Measurements from ENCODE around the gene VPS52.
A peak's percentile ranks its signal among the peaks of the same experiment; 100 is the strongest.

DNA sequence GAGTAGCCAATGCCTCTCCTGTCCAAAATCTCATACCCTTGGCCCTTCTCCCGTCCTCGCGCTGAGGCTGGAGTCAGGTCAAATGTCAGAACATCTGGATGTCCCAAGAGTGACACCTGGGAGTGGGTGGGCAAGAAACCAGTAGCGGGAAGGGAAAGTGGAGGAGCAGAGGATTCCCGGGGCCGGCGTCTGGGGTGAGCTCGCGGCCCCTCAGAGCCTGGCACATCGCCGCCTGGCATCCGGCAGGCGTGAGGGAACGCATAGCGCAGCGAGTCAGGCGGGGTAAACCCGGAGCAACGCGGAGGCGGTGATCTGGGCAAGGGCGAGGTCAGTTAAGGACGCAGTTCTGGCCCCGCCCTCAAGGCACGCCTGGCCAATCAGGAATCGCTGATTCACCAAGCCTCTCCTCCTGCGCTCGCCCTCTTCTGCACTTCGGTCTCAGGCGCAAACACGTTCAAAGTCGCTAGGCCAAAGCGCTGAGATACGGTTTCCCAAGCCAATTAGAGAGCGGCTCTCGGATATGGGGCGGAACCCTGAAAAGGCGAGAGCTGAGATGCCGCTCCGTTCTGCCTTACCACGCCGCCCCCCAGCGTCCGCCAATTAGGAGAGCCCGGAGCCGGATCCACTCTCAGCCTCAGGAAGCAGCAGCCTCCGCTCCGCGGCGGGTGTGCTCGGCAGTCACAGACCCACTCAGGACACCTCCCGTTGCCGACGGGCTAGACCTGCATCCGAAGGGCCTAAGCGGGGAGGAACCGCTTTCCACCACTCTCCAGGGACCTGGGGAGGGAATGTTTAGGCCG is 22.5 kb downstream of the VPS52 start:
- TF ChIP-seq, protein P1, sequence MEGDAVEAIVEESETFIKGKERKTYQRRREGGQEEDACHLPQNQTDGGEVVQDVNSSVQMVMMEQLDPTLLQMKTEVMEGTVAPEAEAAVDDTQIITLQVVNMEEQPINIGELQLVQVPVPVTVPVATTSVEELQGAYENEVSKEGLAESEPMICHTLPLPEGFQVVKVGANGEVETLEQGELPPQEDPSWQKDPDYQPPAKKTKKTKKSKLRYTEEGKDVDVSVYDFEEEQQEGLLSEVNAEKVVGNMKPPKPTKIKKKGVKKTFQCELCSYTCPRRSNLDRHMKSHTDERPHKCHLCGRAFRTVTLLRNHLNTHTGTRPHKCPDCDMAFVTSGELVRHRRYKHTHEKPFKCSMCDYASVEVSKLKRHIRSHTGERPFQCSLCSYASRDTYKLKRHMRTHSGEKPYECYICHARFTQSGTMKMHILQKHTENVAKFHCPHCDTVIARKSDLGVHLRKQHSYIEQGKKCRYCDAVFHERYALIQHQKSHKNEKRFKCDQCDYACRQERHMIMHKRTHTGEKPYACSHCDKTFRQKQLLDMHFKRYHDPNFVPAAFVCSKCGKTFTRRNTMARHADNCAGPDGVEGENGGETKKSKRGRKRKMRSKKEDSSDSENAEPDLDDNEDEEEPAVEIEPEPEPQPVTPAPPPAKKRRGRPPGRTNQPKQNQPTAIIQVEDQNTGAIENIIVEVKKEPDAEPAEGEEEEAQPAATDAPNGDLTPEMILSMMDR (IDR thresholded peaks at IDR 0.05) = peak in 3 of 6 experiments; percentile 38 to 43 (median 39)
- TF ChIP-seq POLR2A (IDR thresholded peaks at IDR 0.05) (peak in 3 of 4 donors; percentile 75 to 90 (median 82)), POLR2AphosphoS5 (IDR thresholded peaks at IDR 0.05) (peak; percentile 44 to 78), EP300 (IDR thresholded peaks at IDR 0.05) (no peak)
